Stomach (tissue), 4 donors: ENCODE measurements around the gene TLE7.

Source experiments
- EP300 ChIP-seq: sonication (generic); formaldehyde crosslinking; IDR thresholded peaks from one replicate; pipeline ENCODE4 v1.6.1; 2017; ENCODE audit warnings: antibody characterized with exemption
- TF ChIP-seq, protein P1 (sequence below), 7 experiments: fragments of 450-650 bp in 4 of 7; fragments of 200-600 bp in 3 of 7; sonication (generic) in 3 of 7; IDR thresholded peaks; one replicate each; pipeline ENCODE4 v1.5.1; 2016 to 2019; ENCODE audit warnings: antibody characterized with exemption in 7 of 7, control low read depth in 2 of 7, mild to moderate bottlenecking in 1 of 7

DNA sequence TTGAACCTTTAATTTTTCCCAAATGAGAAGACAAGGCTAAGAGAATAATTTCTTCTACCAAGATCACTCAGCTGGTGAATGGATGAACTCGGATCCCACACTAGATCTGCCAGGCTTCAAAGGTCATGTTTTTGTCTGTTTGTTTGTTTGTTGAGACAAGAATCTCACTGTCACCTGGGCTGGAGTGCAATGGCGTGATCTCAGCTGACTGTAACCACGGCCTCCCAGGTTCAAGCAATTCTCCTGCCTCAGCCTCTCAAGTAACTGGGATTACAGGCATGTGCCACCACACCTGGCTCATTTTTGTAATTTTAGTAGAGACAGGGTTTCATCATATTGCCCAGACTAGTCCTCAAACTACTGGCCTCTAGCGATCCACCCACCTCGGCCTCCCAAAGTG lies 40.7 kb upstream of the TLE7 start:
- TF ChIP-seq, protein P1, sequence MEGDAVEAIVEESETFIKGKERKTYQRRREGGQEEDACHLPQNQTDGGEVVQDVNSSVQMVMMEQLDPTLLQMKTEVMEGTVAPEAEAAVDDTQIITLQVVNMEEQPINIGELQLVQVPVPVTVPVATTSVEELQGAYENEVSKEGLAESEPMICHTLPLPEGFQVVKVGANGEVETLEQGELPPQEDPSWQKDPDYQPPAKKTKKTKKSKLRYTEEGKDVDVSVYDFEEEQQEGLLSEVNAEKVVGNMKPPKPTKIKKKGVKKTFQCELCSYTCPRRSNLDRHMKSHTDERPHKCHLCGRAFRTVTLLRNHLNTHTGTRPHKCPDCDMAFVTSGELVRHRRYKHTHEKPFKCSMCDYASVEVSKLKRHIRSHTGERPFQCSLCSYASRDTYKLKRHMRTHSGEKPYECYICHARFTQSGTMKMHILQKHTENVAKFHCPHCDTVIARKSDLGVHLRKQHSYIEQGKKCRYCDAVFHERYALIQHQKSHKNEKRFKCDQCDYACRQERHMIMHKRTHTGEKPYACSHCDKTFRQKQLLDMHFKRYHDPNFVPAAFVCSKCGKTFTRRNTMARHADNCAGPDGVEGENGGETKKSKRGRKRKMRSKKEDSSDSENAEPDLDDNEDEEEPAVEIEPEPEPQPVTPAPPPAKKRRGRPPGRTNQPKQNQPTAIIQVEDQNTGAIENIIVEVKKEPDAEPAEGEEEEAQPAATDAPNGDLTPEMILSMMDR (IDR thresholded peaks at IDR 0.05): no peak
- TF ChIP-seq EP300: no peak
